ENCODE measurements around the gene KLHL7.
A peak's percentile ranks its signal among the peaks of the same experiment; 100 is the strongest.

Gene KLHL7

GRCh38 chr7:23105644-23106056 lies at the start of gene KLHL7:
KLHL7 (plus strand) TSS chr7:23105785; CDS start chr7:23106027, 242 bp downstream.
- TF ChIP-seq, protein P1, sequence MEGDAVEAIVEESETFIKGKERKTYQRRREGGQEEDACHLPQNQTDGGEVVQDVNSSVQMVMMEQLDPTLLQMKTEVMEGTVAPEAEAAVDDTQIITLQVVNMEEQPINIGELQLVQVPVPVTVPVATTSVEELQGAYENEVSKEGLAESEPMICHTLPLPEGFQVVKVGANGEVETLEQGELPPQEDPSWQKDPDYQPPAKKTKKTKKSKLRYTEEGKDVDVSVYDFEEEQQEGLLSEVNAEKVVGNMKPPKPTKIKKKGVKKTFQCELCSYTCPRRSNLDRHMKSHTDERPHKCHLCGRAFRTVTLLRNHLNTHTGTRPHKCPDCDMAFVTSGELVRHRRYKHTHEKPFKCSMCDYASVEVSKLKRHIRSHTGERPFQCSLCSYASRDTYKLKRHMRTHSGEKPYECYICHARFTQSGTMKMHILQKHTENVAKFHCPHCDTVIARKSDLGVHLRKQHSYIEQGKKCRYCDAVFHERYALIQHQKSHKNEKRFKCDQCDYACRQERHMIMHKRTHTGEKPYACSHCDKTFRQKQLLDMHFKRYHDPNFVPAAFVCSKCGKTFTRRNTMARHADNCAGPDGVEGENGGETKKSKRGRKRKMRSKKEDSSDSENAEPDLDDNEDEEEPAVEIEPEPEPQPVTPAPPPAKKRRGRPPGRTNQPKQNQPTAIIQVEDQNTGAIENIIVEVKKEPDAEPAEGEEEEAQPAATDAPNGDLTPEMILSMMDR (IDR thresholded peaks at IDR 0.05; ENCODE audit: low read depth, low read length, missing control alignments) = no peak
- peak within 1 kb of the TSS; percentile 79 for H3K4me3 ChIP-seq (ENCODE audit: low read depth, low read length)
- peak; percentile 68 for DNase-seq (ENCODE audit: low read depth)

- DNase-seq (ENCODE audit: low read depth) = no peak
- no peak overlapping the region for H3K4me3 ChIP-seq (ENCODE audit: low read depth, low read length)
- TF ChIP-seq, protein P1 (IDR thresholded peaks at IDR 0.05; ENCODE audit: low read depth, low read length, missing control alignments) = no peak
Observed at GRCh38 chr7:23058408-23059096, 47.0 kb upstream of the KLHL7 start.

GRCh38 chr7:23061327-23061726 lies 44.3 kb upstream of the KLHL7 start:
- DNase-seq (ENCODE audit: low read depth) = no peak
- TF ChIP-seq, protein P1 (IDR thresholded peaks at IDR 0.05; ENCODE audit: low read depth, low read length, missing control alignments) = no peak
- H3K4me3 ChIP-seq (ENCODE audit: low read depth, low read length) = no peak overlapping the region

- no peak for DNase-seq (ENCODE audit: low read depth)
- TF ChIP-seq, protein P1 (IDR thresholded peaks at IDR 0.05; ENCODE audit: low read depth, low read length, missing control alignments) = no peak
- no peak overlapping the region for H3K4me3 ChIP-seq (ENCODE audit: low read depth, low read length)
Observed at GRCh38 chr7:23062452-23062851, 43.1 kb upstream of the KLHL7 start.

DNA sequence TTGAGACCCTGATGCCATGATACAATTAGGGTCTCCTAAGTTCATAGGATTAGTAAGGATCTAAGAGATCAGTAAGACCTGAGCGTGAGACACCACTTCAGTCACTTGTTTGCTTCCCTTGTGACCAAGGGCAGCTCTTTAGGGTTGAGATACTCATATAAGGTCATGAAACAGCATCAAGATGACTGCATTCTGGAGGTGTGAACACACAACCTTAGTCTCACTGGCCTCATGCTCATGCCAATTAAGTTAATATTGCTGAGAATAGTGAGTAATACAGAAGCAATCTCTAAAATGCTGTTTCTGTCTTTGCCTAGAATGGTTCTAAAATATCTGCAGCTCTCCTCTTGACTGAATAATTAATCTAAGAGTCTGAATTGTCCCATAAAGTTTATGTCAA lies 39.6 kb upstream of the KLHL7 start:
- H3K4me3 ChIP-seq (ENCODE audit: low read depth, low read length) = no peak overlapping the region
- TF ChIP-seq, protein P1 (IDR thresholded peaks at IDR 0.05; ENCODE audit: low read depth, low read length, missing control alignments) = no peak
- no peak for DNase-seq (ENCODE audit: low read depth)

GRCh38 chr7:23067271-23067670 lies 38.3 kb upstream of the KLHL7 start:
- TF ChIP-seq, protein P1 (IDR thresholded peaks at IDR 0.05; ENCODE audit: low read depth, low read length, missing control alignments) = no peak
- no peak for DNase-seq (ENCODE audit: low read depth)

GRCh38 chr7:23072048-23072447 lies 33.5 kb upstream of the KLHL7 start:
- TF ChIP-seq, protein P1 (IDR thresholded peaks at IDR 0.05; ENCODE audit: low read depth, low read length, missing control alignments) = no peak
- H3K4me3 ChIP-seq (ENCODE audit: low read depth, low read length) = no peak overlapping the region
- no peak for DNase-seq (ENCODE audit: low read depth)

More at GRCh38 chr7:23067271-23067670, 38.3 kb upstream of the KLHL7 start:
- no peak overlapping the region for H3K4me3 ChIP-seq (ENCODE audit: low read depth, low read length)

Data from GM12864 (cell line).